ENCODE results near the gene P2RY2.
A peak's percentile ranks its signal among the peaks of the same experiment; 100 is the strongest.

Gene P2RY2

DNA sequence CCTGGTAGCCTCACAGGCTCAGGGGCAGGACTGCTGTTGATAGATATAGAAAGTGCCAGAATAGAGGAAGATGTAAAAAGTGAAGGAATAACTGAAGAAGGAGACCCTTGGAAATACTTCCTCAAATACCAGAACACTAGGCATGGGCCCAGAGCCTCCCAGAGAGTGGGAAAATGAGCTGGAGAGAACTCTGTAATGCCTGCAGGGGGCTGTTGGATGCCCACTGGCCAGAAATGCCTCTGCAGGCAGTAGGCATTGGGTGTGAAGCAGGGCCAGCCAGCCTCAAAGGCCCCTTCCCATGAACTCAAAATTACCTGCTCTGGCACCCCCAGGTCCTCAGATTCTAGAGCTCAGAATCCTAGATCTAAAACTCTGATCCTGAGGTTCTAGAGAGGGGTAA is 15.1 kb downstream of the P2RY2 start:
- TF ChIP-seq CTCF (IDR thresholded peaks at IDR 0.05; ENCODE audit: poor library complexity, severe bottlenecking) = no peak
- ATAC-seq (ENCODE audit: low read depth) = no peak

GRCh38 chr11:73233692-73234470 is 15.8 kb downstream of the P2RY2 start:
- no peak overlapping the region for H3K4me3 ChIP-seq (ENCODE audit: severe bottlenecking)
- DNase-seq (ENCODE audit: low spot score) (peak; percentile 42), ATAC-seq (ENCODE audit: low read depth) (no peak)
- H3K4me1 ChIP-seq (ENCODE audit: insufficient read depth, poor library complexity, severe bottlenecking) = peaks cover 9% of the 10 kb centered on the region
- TF ChIP-seq CTCF (IDR thresholded peaks at IDR 0.05; ENCODE audit: poor library complexity, severe bottlenecking) = no peak
- no peaks in the 10 kb centered on the region for H3K9me3 ChIP-seq (ENCODE audit: severe bottlenecking)
- H3K36me3 ChIP-seq (ENCODE audit: low read depth) = peaks cover 10% of the 10 kb centered on the region; the same call in 1 of the 2 replicates
- H3K27ac ChIP-seq (ENCODE audit: poor library complexity, severe bottlenecking) = no peak overlapping the region
- no peaks in the 10 kb centered on the region for H3K27me3 ChIP-seq (ENCODE audit: insufficient read depth, poor library complexity, severe bottlenecking)

More for the DNA sequence above, 15.1 kb downstream of the P2RY2 start:
- peak; percentile 9 for DNase-seq (ENCODE audit: low spot score)
- Histone ChIP-seq H3K27ac (ENCODE audit: poor library complexity, severe bottlenecking) (no peak overlapping the region), H3K4me3 (ENCODE audit: severe bottlenecking) (no peak overlapping the region), H3K27me3 (ENCODE audit: insufficient read depth, poor library complexity, severe bottlenecking) (no peaks in the 10 kb centered on the region), H3K36me3 (ENCODE audit: low read depth) (peaks cover 12% of the 10 kb centered on the region; the same call in 1 of the 2 replicates), H3K4me1 (ENCODE audit: insufficient read depth, poor library complexity, severe bottlenecking) (peaks cover 11% of the 10 kb centered on the region), H3K9me3 (ENCODE audit: severe bottlenecking) (no peaks in the 10 kb centered on the region)

- no peak overlapping the region for H3K27ac ChIP-seq (ENCODE audit: poor library complexity, severe bottlenecking)
- H3K4me3 ChIP-seq (ENCODE audit: severe bottlenecking) = no peak overlapping the region
- peaks cover 8% of the 10 kb centered on the region for H3K4me1 ChIP-seq (ENCODE audit: insufficient read depth, poor library complexity, severe bottlenecking)
- H3K9me3 ChIP-seq (ENCODE audit: severe bottlenecking) = no peaks in the 10 kb centered on the region
- ATAC-seq (ENCODE audit: low read depth) (no peak), DNase-seq (ENCODE audit: low spot score) (peak; percentile 54)
- H3K27me3 ChIP-seq (ENCODE audit: insufficient read depth, poor library complexity, severe bottlenecking) = no peaks in the 10 kb centered on the region
- TF ChIP-seq CTCF (IDR thresholded peaks at IDR 0.05; ENCODE audit: poor library complexity, severe bottlenecking) = no peak
- peaks cover 3% of the 10 kb centered on the region; the same call in 1 of the 2 replicates for H3K36me3 ChIP-seq (ENCODE audit: low read depth)
Measured at GRCh38 chr11:73234471-73235181, 16.5 kb downstream of the P2RY2 start.

- peak overlapping the region; percentile 8 for H3K27ac ChIP-seq (ENCODE audit: poor library complexity, severe bottlenecking)
- H3K27me3 ChIP-seq (ENCODE audit: insufficient read depth, poor library complexity, severe bottlenecking) = no peaks in the 10 kb centered on the region
- peaks cover 15% of the 10 kb centered on the region for H3K4me1 ChIP-seq (ENCODE audit: insufficient read depth, poor library complexity, severe bottlenecking)
- ATAC-seq (ENCODE audit: low read depth) (no peak), DNase-seq (ENCODE audit: low spot score) (peak; percentile 17)
- no peaks in the 10 kb centered on the region for H3K9me3 ChIP-seq (ENCODE audit: severe bottlenecking)
- H3K4me3 ChIP-seq (ENCODE audit: severe bottlenecking) = no peak overlapping the region
- no peak for TF ChIP-seq CTCF (IDR thresholded peaks at IDR 0.05; ENCODE audit: poor library complexity, severe bottlenecking)
- peaks cover 1% of the 10 kb centered on the region; the same call in 1 of the 2 replicates for H3K36me3 ChIP-seq (ENCODE audit: low read depth)
Measured at GRCh38 chr11:73235236-73235786, 17.2 kb downstream of the P2RY2 start.

Data from RWPE2 (cell line).